Omental fat pad (tissue), 4 donors: ENCODE data around the gene PAPPA2. TPM values are rescaled to one million over a fixed set of nuclear protein-coding genes. Genes with fewer than 3 reads are reported as not detected.
"Not testable (repeated sequence)": the region's sequence is repeated elsewhere in the genome, so short reads cannot be mapped to it uniquely, and the experiment has no call there.

Experiments
- ATAC-seq: fragments of 150-250 bp; one replicate; pipeline ENCODE4 v1.9.1; 2016; ENCODE audit warnings: mild to moderate bottlenecking, moderate library complexity; ENCODE audit not compliant: low FRiP score
- DNase-seq: peaks from one replicate; pipeline ENCODE4 v3.0.0-alpha.2; 2019; ENCODE audit warnings: low spot score
- total RNA-seq, 4 donors: library from RNA; depleted of rRNA; stranded (reverse); fragments of >200 nt; gene quantifications; one replicate each; pipeline ENCODE4 v1.1.0, GENCODE V29; 2016
- TF ChIP-seq, protein P1 (sequence below), 3 donors: fragments of 450-650 bp; IDR thresholded peaks; one replicate each; pipeline ENCODE4 v1.5.1; 2016 to 2017; ENCODE audit warnings: antibody characterized with exemption in 3 of 3, mild to moderate bottlenecking in 3 of 3, moderate library complexity in 2 of 3

The PAPPA2 gene
- total RNA-seq, 4 donors from 2014 or later: 0.63 to 5.6 (median 1.6) TPM

DNA sequence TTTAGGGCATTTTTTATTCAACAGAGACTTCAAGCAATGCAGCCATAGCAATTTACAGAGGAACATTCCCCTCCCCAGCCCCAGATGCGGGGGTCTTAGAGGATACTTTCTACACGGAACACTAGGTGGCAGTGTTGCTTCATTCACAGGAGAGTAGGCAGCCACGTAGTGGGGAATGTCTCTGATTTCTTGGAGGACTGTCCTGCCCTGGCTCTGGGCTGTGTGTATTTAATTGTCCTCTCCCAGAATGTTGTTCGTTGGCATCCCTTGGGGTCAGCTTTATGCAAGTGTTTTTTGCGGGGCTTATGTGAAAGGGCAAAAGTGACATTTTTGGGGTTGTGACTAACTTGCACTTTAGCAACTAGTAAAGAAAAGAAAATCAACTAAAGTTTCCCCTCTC, 96.9 kb downstream of the PAPPA2 start:
- ATAC-seq (peak; percentile 91), DNase-seq (no peak)
- TF ChIP-seq, protein P1, sequence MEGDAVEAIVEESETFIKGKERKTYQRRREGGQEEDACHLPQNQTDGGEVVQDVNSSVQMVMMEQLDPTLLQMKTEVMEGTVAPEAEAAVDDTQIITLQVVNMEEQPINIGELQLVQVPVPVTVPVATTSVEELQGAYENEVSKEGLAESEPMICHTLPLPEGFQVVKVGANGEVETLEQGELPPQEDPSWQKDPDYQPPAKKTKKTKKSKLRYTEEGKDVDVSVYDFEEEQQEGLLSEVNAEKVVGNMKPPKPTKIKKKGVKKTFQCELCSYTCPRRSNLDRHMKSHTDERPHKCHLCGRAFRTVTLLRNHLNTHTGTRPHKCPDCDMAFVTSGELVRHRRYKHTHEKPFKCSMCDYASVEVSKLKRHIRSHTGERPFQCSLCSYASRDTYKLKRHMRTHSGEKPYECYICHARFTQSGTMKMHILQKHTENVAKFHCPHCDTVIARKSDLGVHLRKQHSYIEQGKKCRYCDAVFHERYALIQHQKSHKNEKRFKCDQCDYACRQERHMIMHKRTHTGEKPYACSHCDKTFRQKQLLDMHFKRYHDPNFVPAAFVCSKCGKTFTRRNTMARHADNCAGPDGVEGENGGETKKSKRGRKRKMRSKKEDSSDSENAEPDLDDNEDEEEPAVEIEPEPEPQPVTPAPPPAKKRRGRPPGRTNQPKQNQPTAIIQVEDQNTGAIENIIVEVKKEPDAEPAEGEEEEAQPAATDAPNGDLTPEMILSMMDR (IDR thresholded peaks at IDR 0.05): peak in 1 of 3 donors; percentile 57

DNA sequence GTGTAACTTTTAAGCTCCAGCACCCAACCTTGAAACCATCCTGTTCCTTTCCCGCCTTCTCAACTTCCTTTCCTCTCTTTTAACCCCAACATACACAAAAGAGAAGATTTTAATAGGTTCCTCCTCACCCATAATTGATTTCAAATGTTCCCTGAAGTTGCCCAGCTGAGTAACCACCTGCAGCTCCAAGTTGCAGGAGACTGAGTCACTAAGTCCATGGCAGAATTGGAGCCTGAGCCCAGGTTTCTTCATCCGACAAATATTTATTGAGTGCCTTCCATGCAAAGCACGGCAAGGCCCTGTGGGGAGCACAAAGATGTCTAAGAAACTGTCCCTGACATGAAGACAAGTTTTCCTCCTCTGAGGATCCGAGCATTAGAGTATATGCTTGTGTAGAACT, 97.7 kb downstream of the PAPPA2 start:
- ATAC-seq (no peak), DNase-seq (no peak)
- TF ChIP-seq, protein P1 (IDR thresholded peaks at IDR 0.05): no peak

DNA sequence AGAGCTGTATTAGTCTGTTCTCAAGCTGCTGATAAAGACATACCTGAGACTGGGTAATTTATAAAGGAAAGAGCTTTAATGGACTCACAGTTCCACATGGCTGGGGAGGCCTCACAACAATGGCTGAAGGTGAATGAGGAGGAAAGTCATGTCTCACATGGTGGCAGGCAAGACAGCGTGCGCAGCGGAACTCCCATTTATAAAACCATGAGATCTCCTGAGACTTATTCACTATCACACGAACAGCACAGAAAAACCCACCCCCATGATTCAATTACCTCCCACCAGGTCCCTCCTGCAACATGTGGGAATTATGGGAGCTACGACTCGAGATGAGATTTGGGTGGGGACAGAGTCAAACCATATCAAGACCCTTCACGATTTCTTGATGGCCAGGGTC, 98.8 kb downstream of the PAPPA2 start:
- not testable (repeated sequence) for DNase-seq, ATAC-seq

DNA sequence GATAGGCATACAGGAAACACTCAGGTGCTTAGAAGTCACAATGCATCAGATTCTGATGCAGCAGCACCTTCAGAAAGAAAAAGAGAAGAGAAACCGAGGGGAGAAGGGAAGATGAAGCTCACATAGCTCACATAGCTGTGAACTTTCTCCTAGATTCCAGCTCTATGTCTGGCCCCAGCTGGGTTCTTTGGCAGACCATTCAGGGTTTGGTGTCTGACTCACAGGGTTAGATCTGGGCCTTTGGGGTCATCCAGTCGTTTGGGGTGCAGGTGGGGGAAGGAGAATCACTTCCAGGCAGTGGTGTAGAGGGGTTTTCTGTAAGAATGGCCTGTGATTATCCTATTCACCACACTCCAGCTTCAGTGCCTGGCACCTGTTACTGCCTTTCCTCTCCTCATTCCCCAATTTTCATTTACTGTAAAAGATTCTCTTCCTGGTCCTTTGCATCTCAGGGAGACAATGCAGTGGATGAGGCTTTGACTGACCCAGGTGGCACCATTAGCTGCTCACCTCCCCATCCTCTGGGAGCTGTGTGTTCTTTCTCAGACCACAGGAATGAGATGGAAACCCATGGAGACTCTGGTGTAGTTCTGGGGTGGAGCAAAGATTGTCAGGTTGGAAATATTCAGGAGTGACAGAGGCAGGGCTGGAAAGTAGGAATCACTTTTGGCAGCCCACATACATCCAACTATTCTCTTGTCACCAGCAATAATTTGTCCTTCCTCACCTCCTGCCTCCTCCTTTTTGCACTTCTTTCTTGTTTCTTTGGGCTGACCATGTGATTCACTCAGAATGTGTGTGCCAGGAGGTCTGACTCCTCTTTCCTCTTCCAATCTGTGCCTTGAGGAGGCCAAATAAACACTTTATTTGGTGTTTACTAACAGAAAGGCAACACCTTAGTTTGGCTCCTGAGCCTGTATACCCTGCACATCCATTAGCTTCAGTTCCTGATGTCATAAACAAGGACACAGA, 103.3 kb downstream of the PAPPA2 start:
- DNase-seq (no peak), ATAC-seq (no peak)
- TF ChIP-seq, protein P1 (IDR thresholded peaks at IDR 0.05): no peak

DNA sequence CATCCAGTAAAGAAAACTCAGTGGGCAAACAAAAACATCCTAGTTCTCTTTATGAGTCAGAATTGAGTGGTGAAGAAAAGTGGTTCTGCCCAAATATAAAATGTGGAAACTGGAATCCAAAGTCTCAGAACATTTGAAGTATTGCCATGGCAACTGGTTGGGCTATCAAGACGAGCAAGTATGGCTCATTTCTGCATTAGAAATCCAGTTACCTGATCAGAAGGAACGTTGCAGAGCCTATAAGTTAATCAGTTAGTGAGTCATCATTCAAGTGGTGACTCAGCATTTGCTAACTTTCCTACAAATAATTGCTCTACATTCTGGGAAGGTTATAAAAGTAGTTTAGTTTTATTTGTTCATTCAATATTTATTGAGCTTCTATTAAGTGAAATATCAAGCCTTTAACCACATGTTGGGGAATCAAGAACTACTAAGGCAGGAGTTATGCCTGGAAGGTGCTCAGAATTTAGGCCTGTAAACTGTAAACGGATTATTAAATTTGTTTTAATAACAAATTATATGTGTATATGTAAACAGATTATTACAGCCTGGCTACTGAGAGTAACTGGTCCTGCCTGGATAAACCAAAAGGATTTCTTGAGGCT, 104.3 kb downstream of the PAPPA2 start:
- ATAC-seq: peak; percentile 69

DNA sequence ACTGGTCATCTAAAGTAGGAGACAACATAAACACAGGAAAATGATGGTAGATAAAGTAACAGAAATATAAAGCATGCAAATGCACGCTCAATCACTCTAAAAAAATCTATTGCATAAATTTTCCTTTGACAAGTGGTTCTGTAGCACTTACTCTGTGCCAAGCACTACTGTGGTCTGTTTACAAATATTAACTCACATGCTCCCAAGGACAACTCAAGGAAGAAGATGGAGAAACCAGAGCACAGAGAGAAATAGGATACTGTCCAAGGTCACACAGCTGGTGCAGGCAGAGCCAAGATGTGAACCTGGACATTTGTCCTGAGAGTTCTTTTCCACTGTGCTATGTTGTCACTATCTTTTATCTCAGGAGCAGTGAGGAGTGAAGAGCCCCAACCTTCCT, 105.2 kb downstream of the PAPPA2 start:
- ATAC-seq: no peak
- no peak for DNase-seq
- TF ChIP-seq, protein P1 (IDR thresholded peaks at IDR 0.05): no peak

More for the DNA sequence above, 104.3 kb downstream of the PAPPA2 start:
- TF ChIP-seq, protein P1 (IDR thresholded peaks at IDR 0.05): no peak
- DNase-seq: no peak

DNA sequence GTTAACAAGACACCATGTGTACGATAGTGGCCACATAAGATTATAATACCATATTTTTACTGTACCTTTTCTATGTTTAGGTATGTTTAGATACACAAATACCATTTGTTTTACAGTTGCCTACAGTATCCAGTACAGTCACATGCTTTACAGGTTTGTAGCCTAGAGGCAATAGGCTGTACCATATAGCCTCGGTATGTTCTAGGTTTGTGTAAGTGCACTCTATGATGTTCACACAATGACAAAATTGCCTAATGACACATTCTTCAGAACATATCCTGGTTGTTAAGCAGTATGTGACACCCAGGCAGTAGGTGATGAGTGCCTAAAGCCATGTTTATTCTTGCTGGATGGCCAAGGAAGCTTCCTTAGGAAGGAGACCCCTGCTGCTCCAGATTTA, 111.8 kb downstream of the PAPPA2 start:
- ATAC-seq (no peak), DNase-seq (no peak)
- TF ChIP-seq, protein P1 (IDR thresholded peaks at IDR 0.05): no peak
